Activated T-helper 17 cell treated with anti-CD3 and anti-CD28 coated beads, Interleukin-2, amount 50 U/mL, for 72 hours (primary cell): ENCODE measurements around the gene SLC15A3. TPM values are rescaled to one million over a fixed set of nuclear protein-coding genes. Genes with fewer than 3 reads are reported as not detected.
A peak's percentile ranks its signal among the peaks of the same experiment; 100 is the strongest.

Experiments used
- ATAC-seq: fragments of 150-1000 bp; cut with Tn5 transposase; replicated peaks from 2 replicates; pipeline ENCODE4 v1.10.0; 2021; ENCODE audit warnings: mild to moderate bottlenecking, moderate library complexity
- H3K27ac Mint-ChIP-seq: one replicate; pipeline ENCODE4 v1.8.0; 2022; ENCODE audit warnings: mixed read lengths
- H3K27me3 Mint-ChIP-seq: one replicate; pipeline ENCODE4 v1.8.0; 2022; ENCODE audit warnings: mixed read lengths
- H3K36me3 Mint-ChIP-seq: one replicate; pipeline ENCODE4 v1.8.0; 2022; ENCODE audit warnings: low read depth, mild to moderate bottlenecking, mixed read lengths
- H3K4me1 Mint-ChIP-seq: one replicate; pipeline ENCODE4 v1.8.0; 2022; ENCODE audit warnings: mixed read lengths
- H3K4me3 Mint-ChIP-seq: one replicate; pipeline ENCODE4 v1.8.0; 2022; ENCODE audit warnings: mild to moderate bottlenecking, mixed read lengths
- H3K9me3 Mint-ChIP-seq: one replicate; pipeline ENCODE4 v1.8.0; 2022; ENCODE audit warnings: mixed read lengths
- total RNA-seq, 2 donors: library from RNA; stranded (reverse); gene quantifications; one replicate each; pipeline ENCODE4 v1.2.3, GENCODE V29; 2022

Gene SLC15A3
- total RNA-seq, 2 donors from 2014 or later = 1.0 to 1.3 TPM

- H3K27ac Mint-ChIP-seq = no peak within 1 kb of the TSS
- peaks cover 49% of the 10 kb centered on the region for H3K36me3 Mint-ChIP-seq
- H3K4me1 Mint-ChIP-seq = peaks cover 10% of the 10 kb centered on the region
- peak within 1 kb of the TSS; percentile 51 for H3K4me3 Mint-ChIP-seq
- peak; percentile 28 for ATAC-seq
- no peaks in the 10 kb centered on the region for H3K9me3 Mint-ChIP-seq
- peaks cover 13% of the 10 kb centered on the region for H3K27me3 Mint-ChIP-seq
Observed at GRCh38 chr11:60924110-60924905, 27.7 kb downstream of the SLC15A3 start, which contains the start of gene TMEM132A. Gene TMEM132A (plus strand): TSS chr11:60924460. CDS start chr11:60924634, 174 bp downstream.

- peaks cover 13% of the 10 kb centered on the region for H3K27me3 Mint-ChIP-seq
- H3K9me3 Mint-ChIP-seq = no peaks in the 10 kb centered on the region
- peaks cover 54% of the 10 kb centered on the region for H3K36me3 Mint-ChIP-seq
- H3K4me3 Mint-ChIP-seq = peak overlapping the region; percentile 17
- peaks cover 10% of the 10 kb centered on the region for H3K4me1 Mint-ChIP-seq
- H3K27ac Mint-ChIP-seq = no peak overlapping the region
- ATAC-seq = peak; percentile 14
Observed at GRCh38 chr11:60923800-60924109, 28.2 kb downstream of the SLC15A3 start.

- Mint-ChIP-seq H3K27me3 (peaks cover 13% of the 10 kb centered on the region), H3K4me1 (peaks cover 10% of the 10 kb centered on the region), H3K9me3 (no peaks in the 10 kb centered on the region), H3K36me3 (peaks cover 59% of the 10 kb centered on the region), H3K27ac (no peak overlapping the region), H3K4me3 (peak overlapping the region; percentile 17)
- no peak for ATAC-seq
Observed at GRCh38 chr11:60923326-60923725, 28.6 kb downstream of the SLC15A3 start.

- Mint-ChIP-seq H3K4me1 (peaks cover 10% of the 10 kb centered on the region), H3K36me3 (peaks cover 63% of the 10 kb centered on the region), H3K27ac (no peak overlapping the region), H3K9me3 (no peaks in the 10 kb centered on the region), H3K4me3 (no peak overlapping the region), H3K27me3 (peaks cover 13% of the 10 kb centered on the region)
- no peak for ATAC-seq
Observed at GRCh38 chr11:60922906-60923305, 29.1 kb downstream of the SLC15A3 start.

- ATAC-seq = no peak
- peaks cover 13% of the 10 kb centered on the region for H3K27me3 Mint-ChIP-seq
- H3K4me3 Mint-ChIP-seq = no peak overlapping the region
- peaks cover 15% of the 10 kb centered on the region for H3K4me1 Mint-ChIP-seq
- peaks cover 67% of the 10 kb centered on the region for H3K36me3 Mint-ChIP-seq
- no peak overlapping the region for H3K27ac Mint-ChIP-seq
- no peaks in the 10 kb centered on the region for H3K9me3 Mint-ChIP-seq
Observed at GRCh38 chr11:60921777-60922335, 30.1 kb downstream of the SLC15A3 start.

- no peak for ATAC-seq
- Mint-ChIP-seq H3K27ac (no peak overlapping the region), H3K27me3 (peaks cover 13% of the 10 kb centered on the region), H3K36me3 (peaks cover 67% of the 10 kb centered on the region), H3K4me1 (peaks cover 17% of the 10 kb centered on the region), H3K4me3 (no peak overlapping the region), H3K9me3 (no peaks in the 10 kb centered on the region)
Observed at GRCh38 chr11:60921259-60921658, 30.7 kb downstream of the SLC15A3 start.

- Mint-ChIP-seq H3K27ac (no peak overlapping the region), H3K4me1 (peaks cover 25% of the 10 kb centered on the region), H3K36me3 (peaks cover 76% of the 10 kb centered on the region), H3K4me3 (no peak overlapping the region), H3K27me3 (peaks cover 4% of the 10 kb centered on the region), H3K9me3 (no peaks in the 10 kb centered on the region)
- no peak for ATAC-seq
Observed at GRCh38 chr11:60919956-60920355, 32.0 kb downstream of the SLC15A3 start.

GRCh38 chr11:60919320-60919719 is 32.7 kb downstream of the SLC15A3 start:
- no peak for ATAC-seq
- peaks cover 4% of the 10 kb centered on the region for H3K27me3 Mint-ChIP-seq
- H3K27ac Mint-ChIP-seq = no peak overlapping the region
- H3K4me3 Mint-ChIP-seq = no peak overlapping the region
- H3K36me3 Mint-ChIP-seq = peaks cover 76% of the 10 kb centered on the region
- H3K9me3 Mint-ChIP-seq = no peaks in the 10 kb centered on the region
- peaks cover 27% of the 10 kb centered on the region for H3K4me1 Mint-ChIP-seq

GRCh38 chr11:60918939-60919265 is 33.1 kb downstream of the SLC15A3 start:
- ATAC-seq = no peak
- no peak overlapping the region for H3K4me3 Mint-ChIP-seq
- peaks cover 4% of the 10 kb centered on the region for H3K27me3 Mint-ChIP-seq
- no peaks in the 10 kb centered on the region for H3K9me3 Mint-ChIP-seq
- H3K4me1 Mint-ChIP-seq = peaks cover 27% of the 10 kb centered on the region
- H3K36me3 Mint-ChIP-seq = peaks cover 75% of the 10 kb centered on the region
- H3K27ac Mint-ChIP-seq = no peak overlapping the region

GRCh38 chr11:60918251-60918938 is 33.6 kb downstream of the SLC15A3 start:
- H3K4me3 Mint-ChIP-seq = no peak overlapping the region
- peaks cover 4% of the 10 kb centered on the region for H3K27me3 Mint-ChIP-seq
- peaks cover 30% of the 10 kb centered on the region for H3K4me1 Mint-ChIP-seq
- H3K36me3 Mint-ChIP-seq = peaks cover 72% of the 10 kb centered on the region
- no peak overlapping the region for H3K27ac Mint-ChIP-seq
- ATAC-seq = no peak
- H3K9me3 Mint-ChIP-seq = no peaks in the 10 kb centered on the region

GRCh38 chr11:60917267-60917666 is 34.7 kb downstream of the SLC15A3 start:
- peaks cover under 1% of the 10 kb centered on the region for H3K27me3 Mint-ChIP-seq
- H3K27ac Mint-ChIP-seq = no peak overlapping the region
- peaks cover 28% of the 10 kb centered on the region for H3K4me1 Mint-ChIP-seq
- H3K36me3 Mint-ChIP-seq = peaks cover 60% of the 10 kb centered on the region
- peak overlapping the region; percentile 93 for H3K4me3 Mint-ChIP-seq
- no peak for ATAC-seq
- no peaks in the 10 kb centered on the region for H3K9me3 Mint-ChIP-seq

GRCh38 chr11:60916669-60917206 is 35.2 kb downstream of the SLC15A3 start:
- H3K27me3 Mint-ChIP-seq = no peaks in the 10 kb centered on the region
- peak overlapping the region; percentile 93 for H3K4me3 Mint-ChIP-seq
- H3K9me3 Mint-ChIP-seq = no peaks in the 10 kb centered on the region
- H3K27ac Mint-ChIP-seq = no peak overlapping the region
- peaks cover 55% of the 10 kb centered on the region for H3K36me3 Mint-ChIP-seq
- peaks cover 32% of the 10 kb centered on the region for H3K4me1 Mint-ChIP-seq
- no peak for ATAC-seq

GRCh38 chr11:60915248-60915914 is 36.6 kb downstream of the SLC15A3 start:
- ATAC-seq = peak; percentile 66
- Mint-ChIP-seq H3K4me3 (peak overlapping the region; percentile 93), H3K36me3 (peaks cover 42% of the 10 kb centered on the region), H3K27me3 (no peaks in the 10 kb centered on the region), H3K27ac (peak overlapping the region; percentile 87), H3K9me3 (no peaks in the 10 kb centered on the region), H3K4me1 (peaks cover 38% of the 10 kb centered on the region)

- Mint-ChIP-seq H3K4me1 (peaks cover 39% of the 10 kb centered on the region), H3K4me3 (peak overlapping the region; percentile 93), H3K27me3 (no peaks in the 10 kb centered on the region), H3K27ac (peak overlapping the region; percentile 87), H3K9me3 (no peaks in the 10 kb centered on the region), H3K36me3 (peaks cover 35% of the 10 kb centered on the region)
- ATAC-seq = peak; percentile 27
Observed at GRCh38 chr11:60914633-60915247, 37.2 kb downstream of the SLC15A3 start.
